ENCODE data around the gene RAI1. TPM values are rescaled to one million over a fixed set of nuclear protein-coding genes. Genes with fewer than 3 reads are reported as not detected.

RAI1 gene
- total and polyA plus RNA-seq, 2 experiments from 2014 or later: 0.87 to 0.89 TPM

DNA sequence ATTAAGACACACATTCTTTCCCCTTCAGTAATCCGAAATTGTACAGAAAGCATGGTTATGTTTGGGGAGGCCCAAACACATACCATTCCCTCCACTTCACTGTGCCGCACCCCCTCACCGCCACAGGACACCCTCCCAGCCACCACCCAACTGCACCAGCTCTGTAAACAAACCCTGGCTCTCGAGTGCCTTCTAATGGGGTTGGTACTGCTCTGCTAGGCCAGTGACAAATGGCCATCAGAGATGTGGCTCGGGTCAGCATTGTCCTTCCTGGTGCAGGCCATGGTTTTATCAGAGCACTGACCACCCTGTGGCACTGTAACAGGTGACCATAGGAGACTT is 179.5 kb downstream of the RAI1 start:
- Histone ChIP-seq H3K36me3 (ENCODE audit: insufficient read depth) (no peaks in the 10 kb centered on the region), H3F3A (replicated peaks; ENCODE audit: low read depth) (no peaks in the 10 kb centered on the region), H4K20me1 (replicated peaks; ENCODE audit: insufficient read depth) (no peaks in the 10 kb centered on the region), H3K79me2 (replicated peaks; ENCODE audit: insufficient read depth) (no peaks in the 10 kb centered on the region), H3K27ac (ENCODE audit: low read depth) (no peak overlapping the region), H3K4me3 (no peak overlapping the region), H3K4me2 (0 out of 2 replicates have a peak overlapping the region, but pooled peaks have one; percentile 51), H3K9me2 (ENCODE audit: insufficient read depth) (no peaks in the 10 kb centered on the region), H3K4me1 (ENCODE audit: insufficient read depth) (peaks cover 4% of the 10 kb centered on the region; the same call in 1 of the 2 replicates), H3K27me3 (ENCODE audit: insufficient read depth) (no peaks in the 10 kb centered on the region), H2AFZ (no peak overlapping the region)
- H3K36me3 Mint-ChIP-seq (ENCODE audit: low read depth): no peaks in the 10 kb centered on the region
- H3K4me1 Mint-ChIP-seq: peaks cover 12% of the 10 kb centered on the region
- peaks cover 7% of the 10 kb centered on the region for H3K27me3 Mint-ChIP-seq (ENCODE audit: insufficient read depth, low read depth, poor library complexity)
- no peak for DNase-seq (ENCODE audit: low spot score)
- no peaks in the 10 kb centered on the region for H3K9me3 Mint-ChIP-seq
- ATAC-seq: peak; percentile 26
- TF ChIP-seq ZNF331 (CRISPR knock-in tag; IDR thresholded peaks at IDR 0.05; ENCODE audit: low read depth): no peak
- TF ChIP-seq CTCF (conservative IDR thresholded peaks at IDR 0.05; ENCODE audit: low read depth in 2 of 2): 0 out of 4 replicates have a peak, but pooled peaks of 1 of the 2 experiments have one; percentile 5
- TF ChIP-seq ETS1 (IDR thresholded peaks at IDR 0.05): no peak
- no peak overlapping the region for H3K4me3 Mint-ChIP-seq
- no peak overlapping the region for H3K27ac Mint-ChIP-seq

MicroRNA genes within 50 kb of the gene (microRNA counts, 767-probe panel; counts per million panel counts)
- microRNA hsa-miR-33b-5p: not detected

Small RNAs within 50 kb of the gene (microRNA-seq; reads per million reads assigned to microRNA genes)
- gene MIR33B: 27.2 reads per million, percentile 46 among the genes with 10 or more reads in this experiment
- gene MIR6777: 1.6 reads per million

Small RNAs within 50 kb of the gene (small RNA-seq; reads per million reads assigned to genes)
- gene MIR33B (ENCODE audit: low replicate concordance) (0.20 reads per million), gene MIR6777 (ENCODE audit: low replicate concordance) (not detected), gene RF02177 (ENCODE audit: low replicate concordance) (not detected), gene RF02178 (ENCODE audit: low replicate concordance) (not detected)

Other genes starting within 250 kb of the RAI1 start
- 19.9 and 27.0 TPM in 2 replicates for gene MED9, start 204.5 kb upstream of the RAI1 start, total RNA-seq (2014; rRNA removed; shearing (Covaris generic))
- 14.0 and 17.3 TPM in 2 replicates for gene MED9, start 204.5 kb upstream of the RAI1 start, polyA plus RNA-seq (2016; fragmentation: Nextera tagmentation; extraction: Ambion mirVana)
- 1.4 and 3.7 TPM in 2 replicates for gene RASD1, start 185.1 kb upstream of the RAI1 start, total RNA-seq (2014; rRNA removed; shearing (Covaris generic))
- 3.6 and 3.9 TPM in 2 replicates for gene RASD1, start 185.1 kb upstream of the RAI1 start, polyA plus RNA-seq (2016; fragmentation: Nextera tagmentation; extraction: Ambion mirVana)
- gene PEMT, start 89.8 kb upstream of the RAI1 start, total RNA-seq (2014; rRNA removed; shearing (Covaris generic)): 46.0 and 54.8 TPM in 2 replicates
- 55.2 and 62.7 TPM in 2 replicates for gene PEMT, start 89.8 kb upstream of the RAI1 start, polyA plus RNA-seq (2016; fragmentation: Nextera tagmentation; extraction: Ambion mirVana)
- 77.7 and 85.3 TPM in 2 replicates for gene SREBF1, start 155.5 kb downstream of the RAI1 start, total RNA-seq (2014; rRNA removed; shearing (Covaris generic))
- 39.6 and 43.7 TPM in 2 replicates for gene SREBF1, start 155.5 kb downstream of the RAI1 start, polyA plus RNA-seq (2016; fragmentation: Nextera tagmentation; extraction: Ambion mirVana)

All from GM23338 (cell line).